ENCODE data around the gene ACSM3. TPM values are rescaled to one million over a fixed set of nuclear protein-coding genes. Genes with fewer than 3 reads are reported as not detected.

The ACSM3 gene
- total and polyA plus RNA-seq, 2 donors (not counting 3 experiments of a cell fraction or from before 2014, with no cell fraction given), result 23.7 to 37.3 TPM

DNA sequence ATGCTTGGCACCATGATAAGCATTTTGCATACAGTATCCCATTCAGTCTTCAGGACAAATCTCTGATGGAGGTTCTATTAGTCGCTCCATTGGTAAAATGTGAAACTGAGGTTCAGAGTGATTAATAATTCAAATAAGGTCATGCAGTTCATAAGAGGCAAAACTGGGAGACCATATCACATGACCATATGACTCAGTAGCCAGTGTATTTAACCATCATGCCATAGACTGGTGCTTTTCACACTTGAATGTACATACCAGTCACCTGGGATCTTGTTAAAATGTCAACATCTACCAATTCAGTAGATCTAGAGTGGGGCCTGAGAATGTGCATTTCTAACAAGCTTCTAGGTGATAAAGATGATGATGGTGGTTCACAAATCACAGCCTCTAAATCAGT lies 4.3 kb downstream of the ACSM3 start:
- Histone ChIP-seq H3K4me2 (ENCODE audit: insufficient read depth, low read length) (no peak overlapping the region), H2AFZ (ENCODE audit: low read depth, low read length) (no peak overlapping the region), H3K4me3 (replicated peaks in 1 of 3; ENCODE audit: insufficient read depth in 1 of 3, low read depth in 1 of 3, low read length in 3 of 3) (no peak overlapping the region), H3K9ac (replicated peaks; ENCODE audit: extremely low read depth, insufficient read depth, low read length) (no peak overlapping the region), H3K4me1 (ENCODE audit: control insufficient read depth, extremely low read depth, insufficient read depth, low read length) (no peaks in the 10 kb centered on the region), H4K20me1 (replicated peaks; ENCODE audit: control insufficient read depth, extremely low read depth, insufficient read depth, low read length) (no peaks in the 10 kb centered on the region), H3K9me1 (replicated peaks; ENCODE audit: control insufficient read depth, extremely low read depth, insufficient read depth, low read length) (no peaks in the 10 kb centered on the region), H3K27ac (ENCODE audit: insufficient read depth, low read depth, low read length) (no peak overlapping the region), H3K27me3 (ENCODE audit: control insufficient read depth in 2 of 2, insufficient read depth in 2 of 2, low read length in 2 of 2) (peaks cover 0 to 3% of the 10 kb centered on the region in 2 experiments), H3K36me3 (ENCODE audit: control insufficient read depth in 2 of 2, extremely low read depth in 1 of 2, insufficient read depth in 2 of 2, low read length in 2 of 2) (no peaks in the 10 kb centered on the region), H3K79me2 (ENCODE audit: control insufficient read depth, insufficient read depth, low read length) (no peaks in the 10 kb centered on the region), H3K9me3 (replicated peaks; ENCODE audit: control insufficient read depth, insufficient read depth, low read length) (no peaks in the 10 kb centered on the region)
- TF ChIP-seq FOS (IDR thresholded peaks at IDR 0.05; ENCODE audit: borderline replicate concordance, insufficient read depth, low read length), result no peak
- no peak for TF ChIP-seq JUN (IDR thresholded peaks at IDR 0.05; ENCODE audit: borderline replicate concordance, insufficient read depth, insufficient read length, low read depth)
- TF ChIP-seq, protein P1, sequence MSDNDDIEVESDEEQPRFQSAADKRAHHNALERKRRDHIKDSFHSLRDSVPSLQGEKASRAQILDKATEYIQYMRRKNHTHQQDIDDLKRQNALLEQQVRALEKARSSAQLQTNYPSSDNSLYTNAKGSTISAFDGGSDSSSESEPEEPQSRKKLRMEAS (IDR thresholded peaks at IDR 0.05; ENCODE audit: insufficient read depth, insufficient read length), result no peak
- TF ChIP-seq POLR2AphosphoS5 (IDR thresholded peaks at IDR 0.05; ENCODE audit: insufficient read depth, low read depth, low read length), result no peak
- TF ChIP-seq CTCF (IDR thresholded peaks at IDR 0.05; ENCODE audit: extremely low read depth in 1 of 2, insufficient read depth in 1 of 2, low read depth in 1 of 2, low read length in 2 of 2), result no peak
- TF ChIP-seq EZH2 (IDR thresholded peaks at IDR 0.05; ENCODE audit: borderline replicate concordance, low read depth, low read length, severe bottlenecking), result no peak
- no peak for TF ChIP-seq GATA2 (IDR thresholded peaks at IDR 0.05; ENCODE audit: insufficient read depth, insufficient read length, low read depth, low read length)
- no peak for TF ChIP-seq MYC (IDR thresholded peaks at IDR 0.05; ENCODE audit: low read depth, low read length)
- TF ChIP-seq POLR2A (IDR thresholded peaks at IDR 0.05; ENCODE audit: low read depth, low read length), result no peak
- no peak for DNase-seq (ENCODE audit: low read depth, low spot score)
- ChIA-PET CTCF (no interaction called here), POLR2A (no interaction called here)
- dilution Hi-C loops (cut with MboI; ENCODE audit: extremely low pct_ligation_motif_present, low sequenced_read_pairs), result no loop called here
- no peak for FAIRE-seq
- BruUV-seq (replicated peaks), result no TSS peak
- intact Hi-C loops (cut with micrococcal nuclease), result no loop called here

Measured in endothelial cell of umbilical vein (primary cell).